ENCODE data around the gene TRPV6. TPM values are rescaled to one million over a fixed set of nuclear protein-coding genes. Genes with fewer than 3 reads are reported as not detected.

TRPV6 gene
- total and polyA plus RNA-seq, 2 experiments from 2014 or later, result 0.08 to 0.80 TPM

DNA sequence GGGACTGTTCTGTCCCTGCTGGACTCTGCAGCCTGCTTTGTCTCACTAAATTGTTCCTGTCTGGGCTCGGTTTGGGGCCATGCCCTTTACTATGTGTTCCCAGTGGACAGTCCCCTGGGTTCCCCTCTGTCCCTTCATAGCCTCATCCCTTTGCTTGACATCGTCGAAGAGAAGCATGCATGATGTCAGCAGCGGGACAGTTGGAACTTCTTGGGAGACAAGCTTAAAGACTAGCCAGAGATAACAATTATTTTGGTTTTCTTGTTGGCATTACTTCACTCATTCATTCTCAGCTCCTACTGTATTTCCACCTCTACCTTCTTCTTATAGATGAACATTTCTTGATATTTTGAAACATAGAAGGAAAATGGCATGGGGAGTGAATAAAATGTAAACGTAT lies 27.9 kb downstream of the TRPV6 start:
- no peaks in the 10 kb centered on the region for H3F3A ChIP-seq (replicated peaks; ENCODE audit: low read depth)
- H3K79me2 ChIP-seq (replicated peaks; ENCODE audit: insufficient read depth), result no peaks in the 10 kb centered on the region
- H3K27ac Mint-ChIP-seq, result no peak overlapping the region
- no peaks in the 10 kb centered on the region for H3K36me3 Mint-ChIP-seq (ENCODE audit: low read depth)
- H3K4me1 ChIP-seq (ENCODE audit: insufficient read depth), result peaks cover 28% of the 10 kb centered on the region
- H3K27me3 Mint-ChIP-seq (ENCODE audit: insufficient read depth, low read depth, poor library complexity), result peaks cover 13% of the 10 kb centered on the region
- no peaks in the 10 kb centered on the region; the same call in 2 of the 3 replicates for H3K9me3 Mint-ChIP-seq
- DNase-seq (ENCODE audit: low spot score) (no peak), ATAC-seq (no peak)
- H2AFZ ChIP-seq, result no peak overlapping the region
- no peak overlapping the region for H3K4me2 ChIP-seq
- H3K4me3 ChIP-seq, result no peak overlapping the region
- no peak overlapping the region for H3K4me3 Mint-ChIP-seq
- TF ChIP-seq REST (IDR thresholded peaks at IDR 0.05; ENCODE audit: unreplicated experiment), result no peak
- no peak for TF ChIP-seq EZH2 (IDR thresholded peaks at IDR 0.05; ENCODE audit: low read depth, unreplicated experiment)
- TF ChIP-seq POLR2AphosphoS5 (IDR thresholded peaks at IDR 0.05; ENCODE audit: low read depth), result no peak
- no peak for TF ChIP-seq ETS1 (IDR thresholded peaks at IDR 0.05)
- TF ChIP-seq ZNF331 (CRISPR knock-in tag; IDR thresholded peaks at IDR 0.05; ENCODE audit: low read depth), result no peak
- TF ChIP-seq CREB1 (CRISPR knock-in tag; IDR thresholded peaks at IDR 0.05; ENCODE audit: low read depth), result no peak
- TF ChIP-seq JUNB (IDR thresholded peaks at IDR 0.05; ENCODE audit: unreplicated experiment), result no peak
- TF ChIP-seq STAT1 (IDR thresholded peaks at IDR 0.05; ENCODE audit: unreplicated experiment), result no peak
- no peak for TF ChIP-seq NANOG (IDR thresholded peaks at IDR 0.05; ENCODE audit: borderline replicate concordance)
- no peak for TF ChIP-seq EZH2phosphoT487 (IDR thresholded peaks at IDR 0.05; ENCODE audit: unreplicated experiment)
- TF ChIP-seq, protein P1, sequence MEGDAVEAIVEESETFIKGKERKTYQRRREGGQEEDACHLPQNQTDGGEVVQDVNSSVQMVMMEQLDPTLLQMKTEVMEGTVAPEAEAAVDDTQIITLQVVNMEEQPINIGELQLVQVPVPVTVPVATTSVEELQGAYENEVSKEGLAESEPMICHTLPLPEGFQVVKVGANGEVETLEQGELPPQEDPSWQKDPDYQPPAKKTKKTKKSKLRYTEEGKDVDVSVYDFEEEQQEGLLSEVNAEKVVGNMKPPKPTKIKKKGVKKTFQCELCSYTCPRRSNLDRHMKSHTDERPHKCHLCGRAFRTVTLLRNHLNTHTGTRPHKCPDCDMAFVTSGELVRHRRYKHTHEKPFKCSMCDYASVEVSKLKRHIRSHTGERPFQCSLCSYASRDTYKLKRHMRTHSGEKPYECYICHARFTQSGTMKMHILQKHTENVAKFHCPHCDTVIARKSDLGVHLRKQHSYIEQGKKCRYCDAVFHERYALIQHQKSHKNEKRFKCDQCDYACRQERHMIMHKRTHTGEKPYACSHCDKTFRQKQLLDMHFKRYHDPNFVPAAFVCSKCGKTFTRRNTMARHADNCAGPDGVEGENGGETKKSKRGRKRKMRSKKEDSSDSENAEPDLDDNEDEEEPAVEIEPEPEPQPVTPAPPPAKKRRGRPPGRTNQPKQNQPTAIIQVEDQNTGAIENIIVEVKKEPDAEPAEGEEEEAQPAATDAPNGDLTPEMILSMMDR (conservative IDR thresholded peaks at IDR 0.05; ENCODE audit: low read depth in 2 of 2), result no peak
- no peak for TF ChIP-seq ZNF114 (CRISPR knock-in tag; IDR thresholded peaks at IDR 0.05)
- TF ChIP-seq, protein P2, sequence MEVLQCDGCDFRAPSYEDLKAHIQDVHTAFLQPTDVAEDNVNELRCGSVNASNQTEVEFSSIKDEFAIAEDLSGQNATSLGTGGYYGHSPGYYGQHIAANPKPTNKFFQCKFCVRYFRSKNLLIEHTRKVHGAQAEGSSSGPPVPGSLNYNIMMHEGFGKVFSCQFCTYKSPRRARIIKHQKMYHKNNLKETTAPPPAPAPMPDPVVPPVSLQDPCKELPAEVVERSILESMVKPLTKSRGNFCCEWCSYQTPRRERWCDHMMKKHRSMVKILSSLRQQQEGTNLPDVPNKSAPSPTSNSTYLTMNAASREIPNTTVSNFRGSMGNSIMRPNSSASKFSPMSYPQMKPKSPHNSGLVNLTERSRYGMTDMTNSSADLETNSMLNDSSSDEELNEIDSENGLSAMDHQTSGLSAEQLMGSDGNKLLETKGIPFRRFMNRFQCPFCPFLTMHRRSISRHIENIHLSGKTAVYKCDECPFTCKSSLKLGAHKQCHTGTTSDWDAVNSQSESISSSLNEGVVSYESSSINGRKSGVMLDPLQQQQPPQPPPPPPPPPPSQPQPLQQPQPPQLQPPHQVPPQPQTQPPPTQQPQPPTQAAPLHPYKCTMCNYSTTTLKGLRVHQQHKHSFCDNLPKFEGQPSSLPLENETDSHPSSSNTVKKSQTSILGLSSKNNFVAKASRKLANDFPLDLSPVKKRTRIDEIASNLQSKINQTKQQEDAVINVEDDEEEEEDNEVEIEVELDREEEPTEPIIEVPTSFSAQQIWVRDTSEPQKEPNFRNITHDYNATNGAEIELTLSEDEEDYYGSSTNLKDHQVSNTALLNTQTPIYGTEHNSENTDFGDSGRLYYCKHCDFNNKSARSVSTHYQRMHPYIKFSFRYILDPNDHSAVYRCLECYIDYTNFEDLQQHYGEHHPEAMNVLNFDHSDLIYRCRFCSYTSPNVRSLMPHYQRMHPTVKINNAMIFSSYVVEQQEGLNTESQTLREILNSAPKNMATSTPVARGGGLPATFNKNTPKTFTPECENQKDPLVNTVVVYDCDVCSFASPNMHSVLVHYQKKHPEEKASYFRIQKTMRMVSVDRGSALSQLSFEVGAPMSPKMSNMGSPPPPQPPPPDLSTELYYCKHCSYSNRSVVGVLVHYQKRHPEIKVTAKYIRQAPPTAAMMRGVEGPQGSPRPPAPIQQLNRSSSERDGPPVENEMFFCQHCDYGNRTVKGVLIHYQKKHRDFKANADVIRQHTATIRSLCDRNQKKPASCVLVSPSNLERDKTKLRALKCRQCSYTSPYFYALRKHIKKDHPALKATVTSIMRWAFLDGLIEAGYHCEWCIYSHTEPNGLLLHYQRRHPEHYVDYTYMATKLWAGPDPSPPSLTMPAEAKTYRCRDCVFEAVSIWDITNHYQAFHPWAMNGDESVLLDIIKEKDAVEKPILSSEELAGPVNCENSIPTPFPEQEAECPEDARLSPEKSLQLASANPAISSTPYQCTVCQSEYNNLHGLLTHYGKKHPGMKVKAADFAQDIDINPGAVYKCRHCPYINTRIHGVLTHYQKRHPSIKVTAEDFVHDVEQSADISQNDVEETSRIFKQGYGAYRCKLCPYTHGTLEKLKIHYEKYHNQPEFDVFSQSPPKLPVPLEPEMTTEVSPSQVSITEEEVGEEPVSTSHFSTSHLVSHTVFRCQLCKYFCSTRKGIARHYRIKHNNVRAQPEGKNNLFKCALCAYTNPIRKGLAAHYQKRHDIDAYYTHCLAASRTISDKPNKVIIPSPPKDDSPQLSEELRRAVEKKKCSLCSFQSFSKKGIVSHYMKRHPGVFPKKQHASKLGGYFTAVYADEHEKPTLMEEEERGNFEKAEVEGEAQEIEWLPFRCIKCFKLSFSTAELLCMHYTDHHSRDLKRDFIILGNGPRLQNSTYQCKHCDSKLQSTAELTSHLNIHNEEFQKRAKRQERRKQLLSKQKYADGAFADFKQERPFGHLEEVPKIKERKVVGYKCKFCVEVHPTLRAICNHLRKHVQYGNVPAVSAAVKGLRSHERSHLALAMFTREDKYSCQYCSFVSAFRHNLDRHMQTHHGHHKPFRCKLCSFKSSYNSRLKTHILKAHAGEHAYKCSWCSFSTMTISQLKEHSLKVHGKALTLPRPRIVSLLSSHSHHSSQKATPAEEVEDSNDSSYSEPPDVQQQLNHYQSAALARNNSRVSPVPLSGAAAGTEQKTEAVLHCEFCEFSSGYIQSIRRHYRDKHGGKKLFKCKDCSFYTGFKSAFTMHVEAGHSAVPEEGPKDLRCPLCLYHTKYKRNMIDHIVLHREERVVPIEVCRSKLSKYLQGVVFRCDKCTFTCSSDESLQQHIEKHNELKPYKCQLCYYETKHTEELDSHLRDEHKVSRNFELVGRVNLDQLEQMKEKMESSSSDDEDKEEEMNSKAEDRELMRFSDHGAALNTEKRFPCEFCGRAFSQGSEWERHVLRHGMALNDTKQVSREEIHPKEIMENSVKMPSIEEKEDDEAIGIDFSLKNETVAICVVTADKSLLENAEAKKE (CRISPR knock-in tag; IDR thresholded peaks at IDR 0.05), result no peak
- no peaks in the 10 kb centered on the region for H3K9me2 ChIP-seq (ENCODE audit: insufficient read depth)
- no peaks in the 10 kb centered on the region; the same call in none of the 2 replicates for H3K36me3 ChIP-seq (ENCODE audit: insufficient read depth)
- H3K27me3 ChIP-seq (ENCODE audit: insufficient read depth), result peaks cover 11% of the 10 kb centered on the region
- H4K20me1 ChIP-seq (replicated peaks; ENCODE audit: insufficient read depth), result no peaks in the 10 kb centered on the region
- H3K27ac ChIP-seq (ENCODE audit: low read depth), result no peak overlapping the region
- peaks cover 34% of the 10 kb centered on the region for H3K4me1 Mint-ChIP-seq

Data from GM23338 (cell line).